Activated CD4-positive, alpha-beta T cell treated with anti-CD3 and anti-CD28 coated beads for 1 hour (primary cell): ENCODE measurements around the gene GNAT1.

Experiments used
- DNase-seq: peaks from one replicate; pipeline ENCODE4 v3.0.0-alpha.2; 2020

GNAT1 gene

DNA sequence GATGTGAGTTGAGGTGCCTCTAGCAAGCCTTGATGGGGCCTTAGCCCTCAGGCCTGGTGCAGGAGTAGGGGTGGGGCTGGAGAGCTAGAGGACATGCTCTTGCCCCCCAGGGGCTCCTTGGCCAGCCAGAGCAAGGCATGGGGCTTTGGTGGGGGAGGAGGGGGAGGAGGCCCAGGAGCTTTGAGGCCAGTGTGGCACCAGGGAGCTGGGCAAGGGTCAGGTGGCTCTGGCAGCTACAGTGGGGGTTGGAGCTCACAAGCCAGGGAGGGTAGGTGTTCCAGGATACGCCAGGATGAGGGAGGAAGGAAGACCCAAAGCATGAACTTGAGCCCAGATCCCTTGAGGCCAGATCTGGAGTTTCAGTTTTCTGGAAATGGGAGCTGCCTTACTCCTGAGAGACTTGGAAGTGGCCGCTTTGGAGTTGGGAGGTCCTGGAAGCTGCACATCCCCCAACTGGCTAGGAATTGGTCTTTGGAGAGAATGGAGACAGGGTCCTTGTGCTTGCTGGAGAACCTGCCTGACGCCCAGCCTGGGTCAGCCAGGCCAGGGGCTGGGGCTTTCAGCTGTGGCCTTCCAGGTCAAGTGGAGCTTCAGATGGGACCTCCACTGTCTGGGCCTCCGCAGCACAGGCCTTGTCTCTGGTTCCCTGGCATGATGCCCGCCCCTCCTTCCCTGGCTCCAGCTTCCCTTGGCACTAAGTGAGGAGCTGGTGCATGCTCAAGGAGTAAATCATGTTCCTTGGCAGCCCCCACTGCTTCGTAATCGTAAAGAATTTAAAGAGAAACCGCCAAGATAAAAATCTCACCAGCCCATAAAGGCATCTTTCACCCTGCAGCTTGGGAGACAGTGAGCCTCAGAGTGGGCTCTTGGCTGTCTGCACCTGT, 27.6 kb upstream of the GNAT1 start:
- no peak for DNase-seq

GRCh38 chr3:50164481-50164880, 26.9 kb upstream of the GNAT1 start:
- DNase-seq = no peak

DNA sequence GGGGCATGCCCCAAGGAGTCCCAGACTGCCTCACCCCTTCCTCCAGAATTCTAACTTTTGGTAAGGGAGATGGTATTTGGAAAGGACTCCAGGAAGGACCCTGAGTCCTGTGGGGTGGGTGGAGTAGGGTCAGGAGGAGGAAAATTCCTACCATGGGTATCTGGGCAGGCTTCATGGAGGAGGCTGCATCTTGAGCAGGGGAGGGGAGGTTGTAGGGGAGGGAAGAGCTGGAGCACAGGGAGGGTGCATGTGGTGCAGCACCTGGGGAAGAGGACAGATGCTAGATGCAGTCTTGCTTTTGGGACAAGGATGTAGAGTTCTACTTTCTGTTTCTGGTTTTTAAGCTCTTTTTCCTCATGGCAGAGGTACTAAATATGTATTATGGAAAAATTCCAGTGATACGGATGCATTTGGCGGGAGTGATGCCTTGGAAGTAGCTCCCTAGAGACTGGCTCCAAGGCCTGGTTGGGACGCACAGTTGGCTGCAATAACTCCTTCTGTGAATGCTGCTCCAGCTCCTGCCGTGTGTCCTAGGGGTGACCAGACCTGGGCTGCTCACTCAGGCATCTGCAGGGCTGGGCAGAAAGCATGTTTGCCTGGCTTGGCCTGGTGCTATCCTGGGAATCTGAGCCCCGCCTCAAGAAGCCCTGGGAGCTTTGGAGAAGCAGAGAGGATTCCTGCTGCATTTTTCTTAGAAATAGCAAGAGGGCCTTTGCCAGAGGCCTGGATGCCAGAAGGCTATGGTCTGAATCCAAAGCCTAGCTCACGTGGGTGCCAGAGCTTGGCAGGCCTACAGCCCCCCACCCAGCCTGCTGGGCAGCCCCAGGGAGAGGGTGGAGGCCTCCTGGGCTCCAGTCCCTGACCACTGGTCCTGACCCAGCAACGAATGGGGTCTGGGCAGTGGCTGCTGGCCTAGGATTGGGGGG, 26.2 kb upstream of the GNAT1 start:
- no peak for DNase-seq

DNA sequence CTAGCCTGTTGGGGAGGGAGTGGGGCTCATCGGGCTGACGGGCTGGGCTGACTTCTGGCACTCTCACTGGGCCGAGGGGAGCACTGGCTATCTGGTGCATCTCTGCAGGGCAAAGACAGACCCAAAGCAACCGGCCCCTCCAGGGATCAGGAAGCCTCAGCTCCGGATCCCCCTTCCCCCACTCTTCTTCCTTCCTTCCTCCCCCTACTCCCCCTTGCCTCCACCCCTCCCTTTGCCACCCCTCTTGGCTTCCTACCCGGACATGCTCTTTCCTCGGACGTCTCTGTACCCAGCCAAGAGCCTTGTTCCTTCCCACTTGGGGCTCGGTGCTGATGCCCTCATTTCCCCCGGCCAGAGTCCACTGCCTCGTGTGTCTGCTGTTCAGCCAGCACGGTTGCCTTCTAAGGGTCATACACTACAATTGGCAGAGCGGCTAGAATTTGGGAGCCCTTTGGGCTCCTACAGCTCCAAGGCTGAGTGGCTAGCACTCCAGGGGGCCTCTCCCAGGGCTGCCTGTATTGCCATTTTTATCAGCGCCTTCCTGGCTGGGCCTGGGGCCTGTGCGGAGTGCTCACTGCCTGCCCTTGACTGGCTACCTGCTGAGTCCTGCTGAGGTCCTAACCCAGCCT, 25.4 kb upstream of the GNAT1 start:
- no peak for DNase-seq

DNA sequence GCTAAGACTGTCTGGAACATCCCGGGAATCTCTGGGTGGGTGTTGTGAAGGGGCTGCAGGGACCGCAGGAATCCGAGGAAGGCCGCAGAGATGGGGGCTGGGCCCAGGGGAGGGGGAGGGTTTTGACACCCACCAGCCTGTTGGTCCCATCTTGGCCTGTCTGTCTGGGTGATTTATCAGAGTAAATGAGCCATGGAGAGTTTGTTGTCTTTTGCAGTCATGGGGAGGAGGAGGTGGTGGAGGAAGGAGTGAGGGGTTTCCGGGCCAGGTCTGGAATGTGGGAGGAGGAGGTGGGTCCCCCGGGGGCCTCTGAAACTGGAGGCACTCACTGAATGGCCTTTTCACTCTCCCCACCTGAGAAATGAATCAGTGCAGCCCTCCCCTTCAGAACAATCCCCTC, 24.8 kb upstream of the GNAT1 start:
- DNase-seq = no peak

- no peak for DNase-seq
Measured at GRCh38 chr3:50167069-50167840, 24.2 kb upstream of the GNAT1 start.

DNA sequence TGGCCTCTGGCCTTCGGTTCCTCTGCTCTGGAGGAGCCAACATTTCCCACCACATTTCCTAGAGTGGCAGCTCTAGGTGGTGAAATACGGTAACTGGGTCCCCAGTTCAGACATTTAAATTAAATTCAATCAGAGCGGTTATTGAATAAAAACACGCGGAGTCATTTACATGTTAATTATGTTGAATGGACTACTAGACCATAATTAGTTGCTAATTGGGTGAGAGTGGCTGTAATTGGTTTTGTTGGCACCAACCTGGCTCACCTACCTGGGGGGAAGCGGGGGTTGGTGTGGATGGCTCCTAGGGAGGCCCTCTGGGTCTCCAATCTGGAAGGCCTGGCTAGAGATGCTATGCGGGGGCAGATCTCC, 23.6 kb upstream of the GNAT1 start:
- DNase-seq = no peak

- DNase-seq = no peak
Measured at GRCh38 chr3:50168388-50168787, 23.0 kb upstream of the GNAT1 start.

- DNase-seq = no peak
Measured at GRCh38 chr3:50168791-50169190, 22.6 kb upstream of the GNAT1 start.

- no peak for DNase-seq
Measured at GRCh38 chr3:50169232-50169832, 22.1 kb upstream of the GNAT1 start.

DNA sequence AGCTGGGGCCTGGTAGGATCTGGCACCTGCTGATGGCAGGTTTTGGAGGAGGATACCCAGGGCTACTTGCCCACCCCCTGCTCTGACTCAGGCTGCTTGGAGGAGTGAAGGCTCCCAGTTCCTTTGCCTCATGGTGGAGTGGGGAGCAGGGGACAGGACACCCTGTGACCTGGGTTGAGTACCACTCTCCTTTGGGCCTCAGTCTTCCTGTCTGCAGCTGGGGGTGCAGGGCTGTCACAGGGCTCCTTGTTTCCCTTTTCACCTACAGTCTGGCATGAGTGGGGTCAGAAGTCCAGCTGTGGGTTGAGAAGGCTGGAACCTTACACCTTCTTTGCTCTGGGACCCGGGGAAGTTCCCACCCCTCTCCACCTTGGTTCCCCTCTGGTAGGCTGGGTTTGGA, 21.6 kb upstream of the GNAT1 start:
- DNase-seq = no peak

- no peak for DNase-seq
Measured at GRCh38 chr3:50170689-50171088, 20.7 kb upstream of the GNAT1 start.

DNA sequence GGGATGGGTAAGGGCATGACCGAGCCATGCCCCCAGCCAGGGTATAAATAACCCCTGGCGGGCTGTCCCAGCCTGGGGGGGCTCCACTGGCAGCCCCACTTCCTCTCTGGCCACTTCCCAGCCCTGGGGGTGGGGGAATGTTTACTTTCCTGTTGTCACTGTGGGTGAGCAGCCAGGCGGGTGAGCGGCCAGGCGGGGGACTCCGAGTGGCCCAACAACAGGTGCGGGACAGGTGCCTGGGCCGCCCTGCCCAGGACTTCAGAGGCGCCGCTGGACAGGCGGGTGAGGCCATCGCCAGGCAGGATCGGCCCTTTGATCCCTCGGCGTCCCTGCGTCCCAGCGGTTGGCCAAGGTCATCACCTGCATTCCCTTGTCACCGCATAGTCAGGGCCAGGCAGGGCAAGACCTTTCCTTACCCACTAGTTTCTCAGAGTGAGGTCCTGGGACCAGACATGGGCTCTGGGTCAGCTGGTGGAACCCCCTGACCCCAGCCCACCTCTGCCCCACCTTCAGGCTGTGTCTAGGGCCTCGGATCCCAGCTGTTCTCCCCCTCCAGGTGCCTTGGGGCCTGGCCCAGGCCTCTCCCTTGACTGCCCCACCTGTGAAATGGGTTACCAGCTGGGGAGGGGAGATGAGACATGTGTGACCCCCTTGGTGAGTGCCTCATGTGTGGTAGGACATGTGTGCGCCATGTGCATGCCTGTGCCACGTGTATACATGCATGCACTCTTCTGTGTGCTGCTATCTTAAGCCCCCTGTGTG, 19.7 kb upstream of the GNAT1 start:
- DNase-seq = no peak

GRCh38 chr3:50172626-50173220, 18.7 kb upstream of the GNAT1 start:
- no peak for DNase-seq

DNA sequence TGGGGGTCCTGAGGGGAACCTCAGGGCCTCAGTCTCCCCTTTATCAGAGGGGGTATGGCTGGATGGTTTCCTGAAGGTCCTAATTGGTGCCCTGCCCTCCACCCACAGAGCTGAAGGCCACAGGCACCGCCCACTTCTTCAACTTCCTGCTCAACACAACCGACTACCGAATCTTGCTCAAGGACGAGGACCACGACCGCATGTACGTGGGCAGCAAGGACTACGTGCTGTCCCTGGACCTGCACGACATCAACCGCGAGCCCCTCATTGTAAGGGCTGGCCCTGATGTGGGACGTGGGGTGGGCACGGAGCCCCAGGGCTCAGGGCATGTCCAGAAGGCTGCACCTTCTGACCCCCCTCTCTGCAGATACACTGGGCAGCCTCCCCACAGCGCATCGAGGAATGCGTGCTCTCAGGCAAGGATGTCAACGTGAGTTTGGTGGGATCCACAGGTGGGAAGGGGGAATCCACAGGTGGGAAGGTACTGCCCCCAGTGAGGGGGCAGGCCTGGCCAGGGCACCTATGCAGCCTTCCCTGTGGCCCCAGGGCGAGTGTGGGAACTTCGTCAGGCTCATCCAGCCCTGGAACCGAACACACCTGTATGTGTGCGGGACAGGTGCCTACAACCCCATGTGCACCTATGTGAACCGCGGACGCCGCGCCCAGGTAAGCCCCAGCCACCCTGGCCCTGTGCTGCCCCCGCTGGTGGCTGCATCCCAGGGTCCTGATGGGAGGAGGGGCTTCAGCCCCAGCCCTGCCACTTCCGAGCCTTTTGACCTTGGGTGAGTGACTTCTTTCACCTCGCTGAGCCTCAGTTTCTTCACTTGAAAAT, 17.5 kb upstream of the GNAT1 start:
- DNase-seq = no peak

GRCh38 chr3:50174517-50174895, 16.9 kb upstream of the GNAT1 start:
- DNase-seq = no peak

- no peak for DNase-seq
Measured at GRCh38 chr3:50174947-50175524, 16.4 kb upstream of the GNAT1 start.

- no peak for DNase-seq
Measured at GRCh38 chr3:50177346-50177745, 14.1 kb upstream of the GNAT1 start.

DNA sequence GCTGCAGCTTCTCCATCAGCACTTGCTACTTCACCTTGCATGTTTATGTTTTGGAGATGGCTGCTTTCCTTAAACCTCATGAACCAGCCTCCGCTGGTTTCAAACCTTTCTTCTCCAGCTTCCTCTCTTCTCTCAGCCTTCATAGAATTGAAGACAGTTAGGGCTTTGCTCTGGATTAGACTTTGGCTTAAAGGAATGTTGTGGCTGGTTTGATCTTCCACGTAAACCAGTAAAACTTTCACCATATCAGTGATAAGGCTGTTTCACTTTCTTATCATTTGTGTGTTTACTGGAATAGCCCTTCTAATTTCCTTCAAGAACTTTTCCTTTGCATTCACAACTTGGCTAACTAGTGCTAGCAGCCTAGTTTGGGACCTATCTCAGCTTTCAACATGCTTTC, 11.7 kb upstream of the GNAT1 start:
- no peak for DNase-seq

GRCh38 chr3:50181985-50182384, 9.4 kb upstream of the GNAT1 start:
- no peak for DNase-seq
